GM12874 (cell line): ENCODE measurements around the gene STK4.

Source experiments
- CTCF ChIP-seq: IDR thresholded peaks from 2 replicates; pipeline ENCODE4 v1.5.1; 2011; ENCODE audit warnings: low read depth, mild to moderate bottlenecking, control low read depth, low read length, moderate library complexity; ENCODE audit not compliant: insufficient read depth

STK4 gene

GRCh38 chr20:45115386-45115774 lies 149.1 kb downstream of the STK4 start:
- TF ChIP-seq CTCF: no peak

GRCh38 chr20:45115829-45116228 lies 149.5 kb downstream of the STK4 start:
- no peak for TF ChIP-seq CTCF

- TF ChIP-seq CTCF: no peak
Measured at GRCh38 chr20:45117581-45117980, 151.3 kb downstream of the STK4 start.

- no peak for TF ChIP-seq CTCF
Measured at GRCh38 chr20:45118028-45118427, 151.7 kb downstream of the STK4 start.

- no peak for TF ChIP-seq CTCF
Measured at GRCh38 chr20:45119556-45120266, 153.4 kb downstream of the STK4 start.

GRCh38 chr20:45121388-45121787 lies 155.1 kb downstream of the STK4 start:
- TF ChIP-seq CTCF: no peak

GRCh38 chr20:45124365-45124764 lies 158.1 kb downstream of the STK4 start, which contains the start of gene WFDC12:
TSS of gene WFDC12 (minus strand) at chr20:45124465. CDS start at chr20:45124447, 18 bp downstream.
- TF ChIP-seq CTCF: no peak

GRCh38 chr20:45128099-45128498 lies 161.8 kb downstream of the STK4 start:
- no peak for TF ChIP-seq CTCF
